ENCODE results near the gene PROC.

Gene PROC

DNA sequence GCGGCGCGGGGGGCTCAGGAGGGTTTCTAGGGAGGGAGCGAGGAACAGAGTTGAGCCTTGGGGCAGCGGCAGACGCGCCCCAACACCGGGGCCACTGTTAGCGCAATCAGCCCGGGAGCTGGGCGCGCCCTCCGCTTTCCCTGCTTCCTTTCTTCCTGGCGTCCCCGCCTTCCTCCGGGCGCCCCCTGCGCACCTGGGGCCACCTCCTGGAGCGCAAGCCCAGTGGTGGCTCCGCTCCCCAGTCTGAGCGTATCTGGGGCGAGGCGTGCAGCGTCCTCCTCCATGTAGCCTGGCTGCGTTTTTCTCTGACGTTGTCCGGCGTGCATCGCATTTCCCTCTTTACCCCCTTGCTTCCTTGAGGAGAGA is 5.2 kb downstream of the PROC start (continued):
- TF ChIP-seq TCF7L2 (IDR thresholded peaks at IDR 0.05; ENCODE audit: borderline replicate concordance, low read depth, low read length) = no peak
- TF ChIP-seq ZNF2 (tag by site-specific recombination; IDR thresholded peaks at IDR 0.05) = no peak
- no peak for TF ChIP-seq ZNF785 (tag by site-specific recombination; IDR thresholded peaks at IDR 0.05)
- TF ChIP-seq ZXDB (tag by site-specific recombination; IDR thresholded peaks at IDR 0.05) = peak; percentile 33; the same call in 1 of the 2 replicates
- TF ChIP-seq, protein P1, sequence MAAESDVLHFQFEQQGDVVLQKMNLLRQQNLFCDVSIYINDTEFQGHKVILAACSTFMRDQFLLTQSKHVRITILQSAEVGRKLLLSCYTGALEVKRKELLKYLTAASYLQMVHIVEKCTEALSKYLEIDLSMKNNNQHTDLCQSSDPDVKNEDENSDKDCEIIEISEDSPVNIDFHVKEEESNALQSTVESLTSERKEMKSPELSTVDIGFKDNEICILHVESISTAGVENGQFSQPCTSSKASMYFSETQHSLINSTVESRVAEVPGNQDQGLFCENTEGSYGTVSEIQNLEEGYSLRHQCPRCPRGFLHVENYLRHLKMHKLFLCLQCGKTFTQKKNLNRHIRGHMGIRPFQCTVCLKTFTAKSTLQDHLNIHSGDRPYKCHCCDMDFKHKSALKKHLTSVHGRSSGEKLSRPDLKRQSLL (tag by site-specific recombination; IDR thresholded peaks at IDR 0.05) = no peak
- peak; percentile 68 for TF ChIP-seq ZBTB8A (tag by site-specific recombination; IDR thresholded peaks at IDR 0.05)
- TF ChIP-seq ZNF155 (tag by site-specific recombination; IDR thresholded peaks at IDR 0.05) = no peak
- TF ChIP-seq SP2 (tag by site-specific recombination; IDR thresholded peaks at IDR 0.05) = 0 out of 2 replicates have a peak, but pooled peaks have one; percentile 13
- TF ChIP-seq, protein P2, sequence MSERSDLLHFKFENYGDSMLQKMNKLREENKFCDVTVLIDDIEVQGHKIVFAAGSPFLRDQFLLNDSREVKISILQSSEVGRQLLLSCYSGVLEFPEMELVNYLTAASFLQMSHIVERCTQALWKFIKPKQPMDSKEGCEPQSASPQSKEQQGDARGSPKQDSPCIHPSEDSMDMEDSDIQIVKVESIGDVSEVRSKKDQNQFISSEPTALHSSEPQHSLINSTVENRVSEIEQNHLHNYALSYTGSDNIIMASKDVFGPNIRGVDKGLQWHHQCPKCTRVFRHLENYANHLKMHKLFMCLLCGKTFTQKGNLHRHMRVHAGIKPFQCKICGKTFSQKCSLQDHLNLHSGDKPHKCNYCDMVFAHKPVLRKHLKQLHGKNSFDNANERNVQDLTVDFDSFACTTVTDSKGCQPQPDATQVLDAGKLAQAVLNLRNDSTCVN (tag by site-specific recombination; optimal IDR thresholded peaks at IDR 0.05) = peak; percentile 40
- TF ChIP-seq, protein P3, sequence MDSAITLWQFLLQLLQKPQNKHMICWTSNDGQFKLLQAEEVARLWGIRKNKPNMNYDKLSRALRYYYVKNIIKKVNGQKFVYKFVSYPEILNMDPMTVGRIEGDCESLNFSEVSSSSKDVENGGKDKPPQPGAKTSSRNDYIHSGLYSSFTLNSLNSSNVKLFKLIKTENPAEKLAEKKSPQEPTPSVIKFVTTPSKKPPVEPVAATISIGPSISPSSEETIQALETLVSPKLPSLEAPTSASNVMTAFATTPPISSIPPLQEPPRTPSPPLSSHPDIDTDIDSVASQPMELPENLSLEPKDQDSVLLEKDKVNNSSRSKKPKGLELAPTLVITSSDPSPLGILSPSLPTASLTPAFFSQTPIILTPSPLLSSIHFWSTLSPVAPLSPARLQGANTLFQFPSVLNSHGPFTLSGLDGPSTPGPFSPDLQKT (IDR thresholded peaks at IDR 0.05; ENCODE audit: borderline replicate concordance, low read depth, low read length) = no peak

DNA sequence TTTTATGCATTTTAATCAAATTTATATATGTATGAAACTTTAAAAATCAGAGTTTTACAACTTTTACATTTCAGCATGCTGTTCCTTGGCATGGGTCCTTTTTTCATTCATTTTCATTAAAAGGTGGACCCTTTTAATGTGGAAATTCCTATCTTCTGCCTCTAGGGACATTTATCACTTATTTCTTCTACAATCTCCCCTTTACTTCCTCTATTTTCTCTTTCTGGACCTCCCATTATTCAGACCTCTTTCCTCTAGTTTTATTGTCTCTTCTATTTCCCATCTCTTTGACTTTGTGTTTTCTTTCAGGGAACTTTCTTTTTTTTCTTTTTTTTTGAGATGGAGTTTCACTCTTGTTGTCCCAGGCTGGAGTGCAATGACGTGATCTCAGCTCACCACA is 5.7 kb downstream of the PROC start:
- no peak overlapping the region for H3K4me3 ChIP-seq (ENCODE audit: low read depth, low read length)
- no peak overlapping the region for H3K27ac ChIP-seq (ENCODE audit: extremely low read depth, low read depth, low read length)
- TF ChIP-seq ZSCAN23 (tag by site-specific recombination; IDR thresholded peaks at IDR 0.05) (no peak), ZNF138 (tag by site-specific recombination; IDR thresholded peaks at IDR 0.05; ENCODE audit: borderline replicate concordance) (no peak), PRDM1 (tag by site-specific recombination; IDR thresholded peaks at IDR 0.05) (peak; percentile 27; the same call in 1 of the 2 replicates), ZFHX2 (tag by site-specific recombination; conservative IDR thresholded peaks at IDR 0.05) (no peak), ZNF174 (tag by site-specific recombination; IDR thresholded peaks at IDR 0.05) (no peak), ZNF624 (tag by site-specific recombination; IDR thresholded peaks at IDR 0.05) (no peak), ZNF335 (tag by site-specific recombination; conservative IDR thresholded peaks at IDR 0.05) (peak; percentile 1; the same call in 1 of the 2 replicates), ZNF248 (tag by site-specific recombination; IDR thresholded peaks at IDR 0.05) (no peak)
- POLR2A ChIA-PET = interaction anchor here (1.8 kb wide), 1 partner anchor 11 kb away, joined by 4 read pairs; no protein-coding TSS in a partner anchor
- H3K4me1 ChIP-seq (ENCODE audit: control insufficient read depth, insufficient read depth, low read length) = no peaks in the 10 kb centered on the region
- no peaks in the 10 kb centered on the region for H3K9me3 ChIP-seq (ENCODE audit: control insufficient read depth, insufficient read depth, low read depth, low read length)
- H3K36me3 ChIP-seq (ENCODE audit: control insufficient read depth in 2 of 2, insufficient read depth in 1 of 2, low read length in 2 of 2) = no peaks in the 10 kb centered on the region
- CTCF ChIA-PET = interaction anchor here (1.6 to 3.1 kb wide), 2 partner anchors 8 to 59 kb away, joined by 6 to 19 read pairs; no protein-coding TSS in a partner anchor

DNA sequence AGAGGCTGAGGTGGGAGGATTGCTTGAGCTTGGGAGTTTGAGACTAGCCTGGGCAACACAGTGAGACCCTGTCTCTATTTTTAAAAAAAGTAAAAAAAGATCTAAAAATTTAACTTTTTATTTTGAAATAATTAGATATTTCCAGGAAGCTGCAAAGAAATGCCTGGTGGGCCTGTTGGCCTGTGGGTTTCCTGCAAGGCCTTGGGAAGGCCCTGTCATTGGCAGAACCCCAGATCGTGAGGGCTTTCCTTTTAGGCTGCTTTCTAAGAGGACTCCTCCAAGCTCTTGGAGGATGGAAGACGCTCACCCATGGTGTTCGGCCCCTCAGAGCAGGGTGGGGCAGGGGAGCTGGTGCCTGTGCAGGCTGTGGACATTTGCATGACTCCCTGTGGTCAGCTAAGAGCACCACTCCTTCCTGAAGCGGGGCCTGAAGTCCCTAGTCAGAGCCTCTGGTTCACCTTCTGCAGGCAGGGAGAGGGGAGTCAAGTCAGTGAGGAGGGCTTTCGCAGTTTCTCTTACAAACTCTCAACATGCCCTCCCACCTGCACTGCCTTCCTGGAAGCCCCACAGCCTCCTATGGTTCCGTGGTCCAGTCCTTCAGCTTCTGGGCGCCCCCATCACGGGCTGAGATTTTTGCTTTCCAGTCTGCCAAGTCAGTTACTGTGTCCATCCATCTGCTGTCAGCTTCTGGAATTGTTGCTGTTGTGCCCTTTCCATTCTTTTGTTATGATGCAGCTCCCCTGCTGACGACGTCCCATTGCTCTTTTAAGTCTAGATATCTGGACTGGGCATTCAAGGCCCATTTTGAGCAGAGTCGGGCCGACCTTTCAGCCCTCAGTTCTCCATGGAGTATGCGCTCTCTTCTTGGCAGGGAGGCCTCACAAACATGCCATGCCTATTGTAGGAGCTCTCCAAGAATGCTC is 6.6 kb downstream of the PROC start:
- no peak overlapping the region for H3K4me3 ChIP-seq (ENCODE audit: low read depth, low read length)
- no peaks in the 10 kb centered on the region for H3K4me1 ChIP-seq (ENCODE audit: control insufficient read depth, insufficient read depth, low read length)
- ChIA-PET CTCF (interaction anchor here (1.6 to 3.1 kb wide), 4 partner anchors 9 to 101 kb away, joined by 5 to 19 read pairs (median 6); no protein-coding TSS in a partner anchor), POLR2A (interaction anchor here (1.2 kb wide), 1 partner anchor 9 kb away, joined by 3 read pairs; no protein-coding TSS in a partner anchor)
- H3K9me3 ChIP-seq (ENCODE audit: control insufficient read depth, insufficient read depth, low read depth, low read length) = no peaks in the 10 kb centered on the region
- no peaks in the 10 kb centered on the region for H3K36me3 ChIP-seq (ENCODE audit: control insufficient read depth in 2 of 2, insufficient read depth in 1 of 2, low read length in 2 of 2)
- H3K27ac ChIP-seq (ENCODE audit: extremely low read depth, low read depth, low read length) = no peak overlapping the region
- no peak for TF ChIP-seq ZNF292 (tag by site-specific recombination; IDR thresholded peaks at IDR 0.05; ENCODE audit: borderline replicate concordance, low read depth)
- TF ChIP-seq ZNF623 (tag by site-specific recombination; IDR thresholded peaks at IDR 0.05) = no peak
- TF ChIP-seq, protein P4, sequence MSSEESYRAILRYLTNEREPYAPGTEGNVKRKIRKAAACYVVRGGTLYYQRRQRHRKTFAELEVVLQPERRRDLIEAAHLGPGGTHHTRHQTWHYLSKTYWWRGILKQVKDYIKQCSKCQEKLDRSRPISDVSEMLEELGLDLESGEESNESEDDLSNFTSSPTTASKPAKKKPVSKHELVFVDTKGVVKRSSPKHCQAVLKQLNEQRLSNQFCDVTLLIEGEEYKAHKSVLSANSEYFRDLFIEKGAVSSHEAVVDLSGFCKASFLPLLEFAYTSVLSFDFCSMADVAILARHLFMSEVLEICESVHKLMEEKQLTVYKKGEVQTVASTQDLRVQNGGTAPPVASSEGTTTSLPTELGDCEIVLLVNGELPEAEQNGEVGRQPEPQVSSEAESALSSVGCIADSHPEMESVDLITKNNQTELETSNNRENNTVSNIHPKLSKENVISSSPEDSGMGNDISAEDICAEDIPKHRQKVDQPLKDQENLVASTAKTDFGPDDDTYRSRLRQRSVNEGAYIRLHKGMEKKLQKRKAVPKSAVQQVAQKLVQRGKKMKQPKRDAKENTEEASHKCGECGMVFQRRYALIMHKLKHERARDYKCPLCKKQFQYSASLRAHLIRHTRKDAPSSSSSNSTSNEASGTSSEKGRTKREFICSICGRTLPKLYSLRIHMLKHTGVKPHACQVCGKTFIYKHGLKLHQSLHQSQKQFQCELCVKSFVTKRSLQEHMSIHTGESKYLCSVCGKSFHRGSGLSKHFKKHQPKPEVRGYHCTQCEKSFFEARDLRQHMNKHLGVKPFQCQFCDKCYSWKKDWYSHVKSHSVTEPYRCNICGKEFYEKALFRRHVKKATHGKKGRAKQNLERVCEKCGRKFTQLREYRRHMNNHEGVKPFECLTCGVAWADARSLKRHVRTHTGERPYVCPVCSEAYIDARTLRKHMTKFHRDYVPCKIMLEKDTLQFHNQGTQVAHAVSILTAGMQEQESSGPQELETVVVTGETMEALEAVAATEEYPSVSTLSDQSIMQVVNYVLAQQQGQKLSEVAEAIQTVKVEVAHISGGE (tag by site-specific recombination; conservative IDR thresholded peaks at IDR 0.05; ENCODE audit: low read depth) = no peak
- TF ChIP-seq ZNF114 (tag by site-specific recombination; IDR thresholded peaks at IDR 0.05) = no peak
- TF ChIP-seq ZSCAN23 (tag by site-specific recombination; IDR thresholded peaks at IDR 0.05) = no peak
- TF ChIP-seq, protein P5, sequence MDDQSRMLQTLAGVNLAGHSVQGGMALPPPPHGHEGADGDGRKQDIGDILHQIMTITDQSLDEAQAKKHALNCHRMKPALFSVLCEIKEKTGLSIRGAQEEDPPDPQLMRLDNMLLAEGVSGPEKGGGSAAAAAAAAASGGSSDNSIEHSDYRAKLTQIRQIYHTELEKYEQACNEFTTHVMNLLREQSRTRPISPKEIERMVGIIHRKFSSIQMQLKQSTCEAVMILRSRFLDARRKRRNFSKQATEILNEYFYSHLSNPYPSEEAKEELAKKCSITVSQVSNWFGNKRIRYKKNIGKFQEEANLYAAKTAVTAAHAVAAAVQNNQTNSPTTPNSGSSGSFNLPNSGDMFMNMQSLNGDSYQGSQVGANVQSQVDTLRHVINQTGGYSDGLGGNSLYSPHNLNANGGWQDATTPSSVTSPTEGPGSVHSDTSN (CRISPR knock-in tag; IDR thresholded peaks at IDR 0.05) = no peak
- no peak for TF ChIP-seq HOXA7 (CRISPR knock-in tag; IDR thresholded peaks at IDR 0.05; ENCODE audit: borderline replicate concordance)
- TF ChIP-seq ZNF138 (tag by site-specific recombination; IDR thresholded peaks at IDR 0.05; ENCODE audit: borderline replicate concordance) = no peak
- TF ChIP-seq SP2 (tag by site-specific recombination; IDR thresholded peaks at IDR 0.05) = no peak

Data from HEK293 (cell line).